Glutamatergic neuron (in vitro differentiated cells): ENCODE data around the gene C1orf210. TPM values are rescaled to one million over a fixed set of nuclear protein-coding genes. Genes with fewer than 3 reads are reported as not detected.

ENCODE experiments used
- DNase-seq: peaks from one replicate; pipeline ENCODE4 v3.0.0; 2022
- H3K27ac Mint-ChIP-seq: one replicate; pipeline ENCODE4 v1.8.0; 2020; ENCODE audit warnings: mild to moderate bottlenecking, mixed read lengths, inconsistent platforms; ENCODE audit not compliant: unreplicated experiment
- H3K27me3 Mint-ChIP-seq: one replicate; pipeline ENCODE4 v1.8.0; 2020; ENCODE audit warnings: mild to moderate bottlenecking, moderate library complexity, mixed read lengths, inconsistent platforms; ENCODE audit not compliant: unreplicated experiment
- H3K36me3 Mint-ChIP-seq: one replicate; pipeline ENCODE4 v1.8.0; 2020; ENCODE audit warnings: mild to moderate bottlenecking, mixed read lengths, inconsistent platforms; ENCODE audit not compliant: unreplicated experiment
- H3K4me1 Mint-ChIP-seq: one replicate; pipeline ENCODE4 v1.8.0; 2020; ENCODE audit warnings: mild to moderate bottlenecking, low read depth, mixed read lengths, inconsistent platforms; ENCODE audit not compliant: unreplicated experiment
- H3K4me3 Mint-ChIP-seq: one replicate; pipeline ENCODE4 v1.8.0; 2020; ENCODE audit warnings: mild to moderate bottlenecking, mixed read lengths, inconsistent platforms; ENCODE audit not compliant: unreplicated experiment
- H3K9me3 Mint-ChIP-seq: one replicate; pipeline ENCODE4 v1.8.0; 2020; ENCODE audit warnings: mild to moderate bottlenecking, moderate library complexity, mixed read lengths, inconsistent platforms; ENCODE audit not compliant: unreplicated experiment
- CTCF ChIP-seq: fragments of 200-600 bp; sonication (generic); IDR thresholded peaks from one replicate; pipeline ENCODE4 v1.5.0; 2021; ENCODE audit not compliant: partially characterized antibody, unreplicated experiment
- total RNA-seq: library from RNA; stranded (reverse); fragmentation: NEBNext Ultra II Directional; extraction: Animal tissue kit (Norgen Biotek cat#: 25700); gene quantifications from one replicate; pipeline ENCODE4 v1.2.1, GENCODE V29; 2021; ENCODE audit not compliant: unreplicated experiment

C1orf210 gene
- total RNA-seq, 1 donor from 2014 or later = not detected

GRCh38 chr1:43253173-43253572 lies 32.2 kb downstream of the C1orf210 start:
- H3K4me1 Mint-ChIP-seq = no peaks in the 10 kb centered on the region
- H3K9me3 Mint-ChIP-seq = peaks cover 9% of the 10 kb centered on the region
- peaks cover 2% of the 10 kb centered on the region for H3K27me3 Mint-ChIP-seq
- H3K36me3 Mint-ChIP-seq = peaks cover 26% of the 10 kb centered on the region
- H3K4me3 Mint-ChIP-seq = no peak overlapping the region
- H3K27ac Mint-ChIP-seq = no peak overlapping the region
- no peak for DNase-seq
- TF ChIP-seq CTCF = no peak

DNA sequence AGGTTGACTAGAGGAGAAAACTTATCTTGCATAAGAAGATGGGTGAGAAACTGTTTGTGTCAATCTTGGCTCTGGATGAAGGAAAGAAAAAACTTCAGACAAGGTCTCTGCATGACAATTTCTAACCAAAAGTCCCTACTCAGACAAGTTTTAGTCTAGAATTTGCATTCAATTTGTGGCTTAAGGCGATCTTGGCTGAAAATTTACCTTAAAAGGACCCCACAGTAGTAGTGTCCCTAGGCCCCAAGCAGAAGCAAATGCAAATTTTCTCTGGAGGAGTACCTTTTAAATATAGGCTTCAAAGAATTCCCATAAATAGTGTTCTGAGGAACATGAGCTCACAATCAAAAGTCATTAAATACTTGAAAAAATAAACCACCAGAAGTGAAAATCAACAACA lies 33.2 kb downstream of the C1orf210 start:
- H3K27me3 Mint-ChIP-seq = peaks cover 2% of the 10 kb centered on the region
- TF ChIP-seq CTCF = no peak
- peaks cover 23% of the 10 kb centered on the region for H3K36me3 Mint-ChIP-seq
- peaks cover 8% of the 10 kb centered on the region for H3K9me3 Mint-ChIP-seq
- no peak overlapping the region for H3K4me3 Mint-ChIP-seq
- H3K27ac Mint-ChIP-seq = no peak overlapping the region
- DNase-seq = no peak
- no peaks in the 10 kb centered on the region for H3K4me1 Mint-ChIP-seq

GRCh38 chr1:43251024-43251423 lies 34.4 kb downstream of the C1orf210 start:
- peaks cover 2% of the 10 kb centered on the region for H3K27me3 Mint-ChIP-seq
- H3K36me3 Mint-ChIP-seq = peaks cover 27% of the 10 kb centered on the region
- no peak overlapping the region for H3K4me3 Mint-ChIP-seq
- H3K4me1 Mint-ChIP-seq = no peaks in the 10 kb centered on the region
- no peak overlapping the region for H3K27ac Mint-ChIP-seq
- peaks cover 6% of the 10 kb centered on the region for H3K9me3 Mint-ChIP-seq
- DNase-seq = no peak
- TF ChIP-seq CTCF = no peak

GRCh38 chr1:43250351-43250761 lies 35.0 kb downstream of the C1orf210 start:
- H3K9me3 Mint-ChIP-seq = peaks cover 6% of the 10 kb centered on the region
- TF ChIP-seq CTCF = no peak
- no peak overlapping the region for H3K4me3 Mint-ChIP-seq
- H3K27me3 Mint-ChIP-seq = peaks cover 2% of the 10 kb centered on the region
- no peaks in the 10 kb centered on the region for H3K4me1 Mint-ChIP-seq
- no peak overlapping the region for H3K27ac Mint-ChIP-seq
- DNase-seq = no peak
- peaks cover 30% of the 10 kb centered on the region for H3K36me3 Mint-ChIP-seq

GRCh38 chr1:43247256-43247921 lies 38.0 kb downstream of the C1orf210 start:
- no peak overlapping the region for H3K27ac Mint-ChIP-seq
- H3K4me1 Mint-ChIP-seq = no peaks in the 10 kb centered on the region
- DNase-seq = no peak
- H3K9me3 Mint-ChIP-seq = peaks cover 2% of the 10 kb centered on the region
- no peak for TF ChIP-seq CTCF
- H3K4me3 Mint-ChIP-seq = no peak overlapping the region
- peaks cover 14% of the 10 kb centered on the region for H3K36me3 Mint-ChIP-seq
- H3K27me3 Mint-ChIP-seq = no peaks in the 10 kb centered on the region
